GM21717 (cell line): ENCODE results near the gene MAN2B2.
"Not testable (repeated sequence)": the region's sequence is repeated elsewhere in the genome, so short reads cannot be mapped to it uniquely, and the experiment has no call there.

ENCODE experiments used
- ATAC-seq: cut with Tn5 transposase; IDR thresholded peaks from one replicate; pipeline ENCODE4 v1.9.1; 2021; ENCODE audit warnings: mild to moderate bottlenecking, moderate library complexity; ENCODE audit not compliant: unreplicated experiment

MAN2B2 gene

GRCh38 chr4:6639137-6639680 lies 64.2 kb downstream of the MAN2B2 start:
- no peak for ATAC-seq

- ATAC-seq = peak; percentile 82
Observed at GRCh38 chr4:6640292-6641163, 65.5 kb downstream of the MAN2B2 start, which contains the start of gene MRFAP1. TSS of gene MRFAP1 (plus strand) at chr4:6640685. CDS start at chr4:6640863, 178 bp downstream.

DNA sequence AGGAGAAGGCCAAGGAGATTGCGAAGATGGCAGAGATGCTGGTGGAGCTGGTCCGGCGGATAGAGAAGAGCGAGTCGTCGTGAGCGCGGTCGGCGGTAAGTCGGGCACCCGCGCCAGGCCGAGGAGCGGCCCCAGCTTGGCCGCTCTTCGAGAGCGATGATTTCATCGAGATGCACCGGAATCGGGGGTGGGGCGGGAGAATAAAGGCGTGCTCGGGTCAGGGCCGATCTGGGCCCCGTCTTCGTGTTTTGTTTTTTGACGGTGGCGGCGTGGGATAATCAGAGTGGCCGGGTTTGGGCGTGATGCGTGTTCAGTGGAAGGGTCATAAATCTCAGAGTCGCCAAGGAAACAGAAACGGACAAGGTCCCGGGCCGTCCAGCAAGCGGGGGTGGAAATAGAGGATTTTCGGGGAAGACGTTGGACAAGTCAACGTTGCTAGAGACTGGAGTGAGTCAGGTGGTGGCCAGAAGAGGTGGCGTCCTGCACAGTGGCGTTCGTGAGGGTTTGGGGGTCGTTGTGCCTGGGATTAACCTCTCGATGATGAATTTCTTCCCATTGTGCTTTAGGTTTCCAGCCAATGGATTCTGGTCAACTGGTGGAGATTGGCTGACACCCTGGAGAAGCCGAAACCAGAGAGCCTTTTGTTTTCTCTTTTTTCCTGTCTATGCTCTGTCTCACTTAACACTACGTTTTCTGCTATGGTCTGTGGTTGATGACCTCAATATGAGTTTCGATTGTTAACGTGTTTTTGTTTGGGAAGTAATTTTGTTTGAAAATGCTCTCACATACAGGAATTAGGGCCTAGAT lies 66.4 kb downstream of the MAN2B2 start:
- peak; percentile 34 for ATAC-seq

DNA sequence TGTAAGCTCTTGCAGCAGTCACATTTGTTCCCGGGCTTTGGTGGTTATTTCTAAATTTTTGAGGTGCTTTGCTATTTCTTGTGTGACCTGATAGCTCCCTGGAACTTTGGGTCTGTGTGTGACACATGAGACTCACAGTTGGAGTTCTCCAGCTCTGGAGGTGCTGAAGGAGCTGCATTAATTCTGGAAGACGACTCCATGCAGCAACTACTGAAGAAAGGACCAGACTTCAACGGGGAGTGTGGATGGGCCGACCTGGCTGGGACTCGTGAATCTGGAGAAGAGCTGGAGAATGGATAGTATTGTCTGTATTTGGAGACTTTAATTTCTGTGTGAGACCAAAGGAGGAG lies 67.0 kb downstream of the MAN2B2 start:
- no peak for ATAC-seq

DNA sequence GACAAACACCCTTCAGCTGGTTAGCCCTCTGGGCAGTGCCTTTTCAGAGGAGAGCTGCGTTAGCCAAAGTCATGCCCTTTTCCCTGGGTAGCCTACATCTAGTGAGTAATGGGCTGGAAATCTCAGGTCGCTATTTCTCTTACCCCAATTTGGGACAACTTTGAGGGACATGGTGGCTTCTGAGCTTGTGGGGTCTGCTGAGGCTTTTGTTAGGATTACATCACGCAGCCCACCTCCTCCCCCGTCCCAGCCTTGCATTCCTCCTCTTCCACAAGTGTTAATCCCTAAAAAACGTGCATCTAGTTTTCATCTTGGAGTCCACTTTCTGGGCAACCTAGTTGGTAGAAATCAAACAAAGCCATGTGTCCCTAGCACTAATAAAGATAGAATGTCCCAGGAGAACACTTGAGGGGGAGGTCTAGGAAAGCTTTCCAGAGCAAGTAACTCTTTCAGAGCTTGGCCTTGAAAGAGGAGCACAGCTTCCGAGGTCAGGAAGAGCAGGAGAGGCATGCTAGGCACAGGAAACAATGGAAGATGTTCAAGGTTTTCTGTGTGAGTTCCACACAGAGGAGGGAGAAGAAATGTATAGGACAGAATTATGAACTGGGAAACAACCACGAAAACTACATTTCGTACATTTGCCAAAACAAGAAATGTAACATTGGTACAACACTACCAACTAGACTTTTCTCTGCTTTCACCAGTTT lies 68.3 kb downstream of the MAN2B2 start:
- no peak for ATAC-seq

DNA sequence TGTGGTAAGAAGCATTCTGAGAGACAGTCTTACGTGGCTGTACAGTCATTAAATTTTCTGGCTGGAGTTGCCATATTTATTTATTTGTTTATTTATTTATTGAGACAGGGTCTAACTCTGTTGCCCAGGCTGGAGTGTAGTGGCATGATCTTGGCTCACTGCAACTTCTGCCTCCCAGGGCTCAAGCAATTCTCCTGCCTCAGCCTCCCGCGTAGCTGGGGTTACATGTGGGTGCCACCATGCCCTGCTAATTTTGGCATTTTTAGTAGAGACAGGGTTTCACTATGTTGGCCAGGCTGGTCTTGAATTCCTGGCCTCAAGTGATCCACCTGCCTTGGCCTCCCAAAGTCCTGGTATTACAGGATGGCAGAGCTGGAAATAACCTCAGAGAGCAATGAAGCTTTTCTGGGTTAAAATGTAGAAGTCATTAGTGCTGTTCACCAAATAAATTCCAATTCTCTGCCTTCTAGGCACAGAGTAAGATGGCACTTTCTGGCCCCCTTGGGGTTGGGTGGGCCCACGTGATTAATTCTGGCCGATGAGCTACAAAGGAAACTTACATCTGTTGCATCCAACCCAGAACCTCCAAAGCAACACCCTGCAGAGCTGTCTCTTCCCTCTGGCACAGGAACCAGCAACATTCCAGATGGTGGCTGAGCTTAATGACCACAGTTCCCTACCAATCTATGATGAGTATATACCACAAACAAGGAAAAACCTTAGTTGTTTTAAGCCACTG lies 70.0 kb downstream of the MAN2B2 start:
- ATAC-seq = no peak

- no peak for ATAC-seq
Observed at GRCh38 chr4:6647169-6647568, 72.2 kb downstream of the MAN2B2 start.

- ATAC-seq = no peak
Observed at GRCh38 chr4:6647582-6648230, 72.7 kb downstream of the MAN2B2 start.

DNA sequence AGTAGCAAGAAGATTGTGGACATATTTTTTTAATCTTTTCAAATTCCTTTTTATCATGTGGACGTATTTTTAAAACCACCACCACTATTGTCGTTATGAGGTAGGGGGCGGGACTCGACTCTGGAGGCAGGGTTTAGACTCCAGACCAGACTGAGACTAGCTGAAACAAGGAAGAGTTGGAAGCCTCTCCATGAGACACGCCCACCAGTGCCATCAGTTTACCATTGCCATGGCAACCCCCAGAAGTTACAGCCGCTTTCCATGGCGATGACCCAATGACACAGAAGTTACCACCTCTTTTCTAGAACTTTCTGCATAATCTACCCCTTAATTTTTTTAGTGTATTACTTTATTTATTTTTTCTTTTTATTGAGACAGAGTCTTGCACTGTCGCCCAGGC lies 74.2 kb downstream of the MAN2B2 start:
- no peak for ATAC-seq

- not testable (repeated sequence) for ATAC-seq
Observed at GRCh38 chr4:6654211-6654610, 79.2 kb downstream of the MAN2B2 start.

DNA sequence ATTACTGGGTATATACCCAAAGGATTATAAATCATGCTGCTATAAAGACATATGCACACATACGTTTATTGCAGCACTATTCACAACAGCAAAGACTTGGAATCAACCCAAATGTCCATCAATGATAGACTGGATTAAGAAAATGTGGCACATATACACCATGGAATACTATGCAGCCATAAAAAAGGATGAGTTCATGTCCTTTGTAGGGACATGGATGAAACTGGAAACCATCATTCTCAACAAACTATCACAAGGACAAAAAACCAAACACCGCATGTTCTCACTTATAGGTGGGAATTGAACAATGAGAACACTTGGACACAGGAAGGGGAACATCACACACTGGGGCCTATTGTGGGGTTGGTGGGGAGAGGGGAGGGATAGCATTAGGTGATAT lies 80.3 kb downstream of the MAN2B2 start:
- not testable (repeated sequence) for ATAC-seq

GRCh38 chr4:6655924-6656323 lies 80.9 kb downstream of the MAN2B2 start:
- ATAC-seq = no peak

DNA sequence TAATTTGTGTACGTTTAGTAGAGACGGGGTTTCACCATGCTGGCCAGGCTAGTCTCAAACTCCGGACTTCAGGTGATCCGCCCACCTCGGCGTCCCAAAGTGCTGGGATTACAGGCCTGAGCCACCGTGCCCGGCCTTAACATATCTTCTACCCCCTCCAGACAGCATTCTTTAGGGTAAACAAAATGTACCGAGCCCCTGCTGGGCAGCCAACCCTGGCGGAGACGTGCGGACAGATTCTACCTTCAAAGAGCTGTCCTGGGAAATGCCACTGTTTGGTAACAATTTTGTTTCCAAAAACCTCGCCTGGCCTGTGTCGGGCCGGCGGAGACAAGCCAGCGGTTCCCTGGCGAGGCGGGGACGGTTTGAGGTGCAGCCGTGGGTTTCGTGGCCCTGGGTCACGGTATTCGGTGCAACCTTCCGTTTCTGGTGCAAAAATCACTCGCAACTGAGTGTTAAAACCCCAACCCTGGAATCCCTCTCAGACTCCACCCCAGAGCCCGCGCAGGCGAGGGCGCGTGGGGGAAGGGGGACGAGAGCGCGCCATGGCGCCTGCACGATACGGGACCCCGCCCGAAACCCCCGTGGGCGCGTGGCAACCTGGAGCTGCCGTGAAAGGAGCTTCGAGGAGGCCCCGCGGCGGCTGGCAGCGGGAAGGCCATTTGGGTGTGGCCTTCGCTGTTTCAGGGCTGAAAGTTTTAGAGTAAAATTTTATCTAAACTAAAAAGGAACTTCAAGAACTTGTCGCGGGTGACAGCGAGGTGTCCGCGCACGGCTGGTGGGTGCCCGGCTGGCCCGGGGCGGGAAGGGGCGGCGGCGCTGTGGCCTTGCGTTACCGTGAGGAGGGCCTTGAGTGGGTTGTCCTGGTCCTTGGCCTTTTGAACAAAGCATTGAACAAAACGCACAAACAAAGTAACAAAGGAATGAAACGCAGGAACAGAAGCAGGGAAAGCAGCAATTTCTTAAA lies 82.5 kb downstream of the MAN2B2 start:
- no peak for ATAC-seq

GRCh38 chr4:6658209-6658595 lies 83.2 kb downstream of the MAN2B2 start:
- ATAC-seq = no peak

DNA sequence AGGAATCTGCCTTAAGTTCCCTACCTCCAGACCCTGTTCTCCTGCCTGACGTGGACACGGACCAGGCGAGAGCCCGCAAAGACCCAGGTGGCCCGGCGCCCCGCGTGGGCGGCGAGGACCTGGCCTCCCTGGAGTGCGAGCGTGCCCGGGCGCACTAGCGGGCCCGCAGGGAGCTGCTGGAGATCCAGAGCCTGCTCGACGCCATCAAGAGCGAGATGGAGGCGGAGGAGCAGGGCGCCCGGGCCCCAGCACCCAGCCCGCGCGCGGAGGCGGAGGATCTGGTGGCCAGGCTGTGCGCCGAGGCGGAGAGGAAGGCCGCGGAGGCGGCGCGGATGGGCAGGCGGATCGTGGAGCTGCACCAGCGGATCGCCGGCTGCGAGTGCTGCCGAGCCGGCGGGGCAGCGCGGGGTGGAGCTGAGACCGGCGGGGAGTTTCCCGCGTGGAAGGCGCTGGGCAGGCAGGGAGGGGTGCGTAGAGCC lies 83.6 kb downstream of the MAN2B2 start:
- ATAC-seq = no peak

DNA sequence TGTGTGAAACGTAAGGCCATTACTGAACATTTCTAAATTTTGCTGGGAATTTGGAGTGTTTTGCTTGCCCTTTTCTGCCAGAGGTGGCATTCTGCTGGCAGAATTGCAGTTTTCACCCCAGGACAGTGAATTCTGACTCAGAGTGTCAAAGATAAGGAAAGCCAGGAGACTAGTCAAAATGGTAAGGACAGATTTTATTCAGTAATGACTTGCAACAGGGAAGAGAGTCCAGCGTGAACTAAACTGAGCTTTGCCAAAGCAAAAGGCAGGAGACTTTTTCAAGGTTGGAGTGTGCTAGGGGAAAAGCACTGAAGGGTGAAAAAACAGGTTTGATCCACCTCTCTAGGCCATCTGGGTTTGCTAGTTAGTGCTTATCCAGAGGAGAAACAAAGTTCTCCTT lies 84.9 kb downstream of the MAN2B2 start:
- no peak for ATAC-seq

- no peak for ATAC-seq
Observed at GRCh38 chr4:6660430-6660829, 85.4 kb downstream of the MAN2B2 start.

DNA sequence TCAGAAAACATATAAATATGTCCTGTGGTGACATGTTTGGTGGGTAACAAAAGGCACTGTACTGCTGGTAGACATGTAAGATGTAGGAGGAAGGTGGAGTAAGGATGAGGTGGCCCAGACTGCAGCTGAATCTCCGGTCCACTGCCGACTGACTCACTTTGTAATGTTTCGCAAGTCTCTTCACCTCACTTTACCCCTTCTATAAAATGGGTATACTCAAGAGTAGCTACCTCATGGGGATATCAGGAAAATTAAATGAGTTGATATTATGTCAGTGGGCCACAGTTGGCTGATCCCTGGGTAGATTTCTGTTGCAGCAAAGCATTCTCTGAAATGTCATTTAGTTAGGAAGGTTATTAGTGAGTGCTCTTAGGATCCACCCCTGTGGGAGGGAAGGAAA lies 87.6 kb downstream of the MAN2B2 start:
- no peak for ATAC-seq
